NCI-H1436 (cell line): ENCODE measurements around the gene BZW2.
A peak's percentile ranks its signal among the peaks of the same experiment; 100 is the strongest.

ENCODE experiments used
- DNase-seq: peaks from one replicate; lab custom pipeline; 2025; lab: John Stamatoyannopoulos, UW

Gene BZW2

DNA sequence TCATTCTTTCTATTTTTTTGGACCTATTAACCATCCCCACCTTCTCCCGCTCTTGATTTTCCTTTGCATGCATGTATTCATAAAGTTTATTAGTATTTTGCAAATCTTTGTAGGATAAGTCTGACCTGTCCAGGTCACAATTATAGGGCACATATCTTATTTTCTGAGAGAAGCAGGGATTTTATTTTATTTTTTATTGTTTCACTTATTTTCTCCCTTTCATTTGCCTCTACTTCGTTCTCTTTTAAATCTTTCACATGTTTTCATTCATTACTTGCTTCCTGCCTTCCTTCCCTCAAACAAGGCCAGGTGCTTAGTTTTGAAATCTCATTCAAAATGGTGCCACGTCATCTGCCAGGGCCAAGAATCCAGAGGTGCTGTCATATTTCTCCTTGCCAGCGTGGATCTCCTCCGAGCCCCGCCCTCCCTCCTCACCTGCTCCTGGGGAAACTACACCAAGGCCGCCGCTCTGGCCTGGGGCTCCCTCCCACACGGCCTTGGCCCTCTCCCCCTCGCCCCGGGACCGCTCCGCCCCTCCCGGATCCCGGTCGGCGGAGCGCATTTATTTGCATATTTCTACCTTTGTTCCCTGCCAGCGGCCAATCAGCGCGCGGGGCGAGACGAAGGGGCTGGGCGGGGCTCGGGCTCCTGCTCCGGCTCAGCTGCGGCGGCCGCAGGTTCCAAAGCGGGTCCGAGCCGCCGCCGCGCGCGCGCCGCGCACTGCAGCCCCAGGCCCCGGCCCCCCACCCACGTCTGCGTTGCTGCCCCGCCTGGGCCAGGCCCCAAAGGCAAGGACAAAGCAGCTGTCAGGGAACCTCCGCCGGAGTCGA lies 107.3 kb downstream of the BZW2 start, which contains the start of gene TSPAN13:
TSPAN13 (plus strand) TSS at position 654 of the 830 bp plus-strand sequence. CDS start 213 bp downstream, outside the sequence.
- peak; percentile 89 for DNase-seq

- DNase-seq = peak; percentile 11
These were observed 108.2 kb downstream of the BZW2 start for GRCh38 chr7:16753932-16754855.

GRCh38 chr7:16754856-16755317 lies 108.9 kb downstream of the BZW2 start:
- no peak for DNase-seq

DNA sequence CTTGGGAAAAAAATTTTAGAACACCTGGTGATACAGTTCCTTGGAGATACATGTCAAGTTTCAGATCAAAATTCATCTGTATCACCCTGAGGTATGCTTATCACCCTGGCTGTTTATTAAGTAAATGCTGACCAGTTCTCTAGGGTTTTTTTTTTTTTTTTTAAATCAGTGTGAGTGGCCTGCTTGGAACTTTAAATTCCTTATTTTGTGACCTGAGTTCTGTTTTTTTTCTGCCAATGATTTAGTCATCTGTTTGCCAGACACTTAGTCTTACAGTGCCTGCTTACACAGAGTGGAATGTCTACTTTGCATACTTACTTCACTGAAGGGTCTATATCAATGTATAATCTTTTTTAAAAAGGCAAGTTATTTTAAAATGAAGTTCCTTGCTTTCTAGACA lies 109.4 kb downstream of the BZW2 start:
- DNase-seq = no peak
